Tibial nerve (tissue), 3 donors: ENCODE measurements around the gene DNAJA3.

Source experiments
- CTCF ChIP-seq, 5 experiments: fragments of 200-600 bp in 3 of 5; fragments of 450-650 bp in 2 of 5; sonication (generic) in 3 of 5; IDR thresholded peaks; one replicate each; pipeline ENCODE4 v1.5.1; 2016 to 2019; ENCODE audit warnings: antibody characterized with exemption in 5 of 5, mild to moderate bottlenecking in 3 of 5, moderate library complexity in 2 of 5
- POLR2A ChIP-seq, 2 donors: fragments of 450-650 bp; IDR thresholded peaks; one replicate each; pipeline ENCODE4 v1.6.1; 2017; ENCODE audit warnings: antibody characterized with exemption in 2 of 2, mild to moderate bottlenecking in 2 of 2, moderate library complexity in 2 of 2

- no peak for TF ChIP-seq CTCF (IDR thresholded peaks at IDR 0.05)
- no peak for TF ChIP-seq POLR2A (IDR thresholded peaks at IDR 0.05)
Observed at GRCh38 chr16:4420505-4421105, 5.1 kb upstream of the DNAJA3 start.
